Lower leg skin (tissue), 4 donors: ENCODE results near the gene EPS8L2. TPM values are rescaled to one million over a fixed set of nuclear protein-coding genes. Genes with fewer than 3 reads are reported as not detected.

ENCODE experiments used
- DNase-seq, 2 donors: peaks; one replicate each; pipeline ENCODE4 v3.0.0-alpha.2; 2019; ENCODE audit warnings: low spot score in 2 of 2
- H3K4me3 ChIP-seq: fragments of 200-600 bp; sonication (generic); 2 replicates; pipeline ENCODE4 v1.5.1; 2017; ENCODE audit warnings: mild to moderate bottlenecking, low read depth; ENCODE audit not compliant: poor library complexity, severe bottlenecking
- POLR2A ChIP-seq, 2 donors: fragments of 450-650 bp; IDR thresholded peaks; one replicate each; pipeline ENCODE4 v1.6.1; 2016 to 2017; ENCODE audit warnings: antibody characterized with exemption in 2 of 2, mild to moderate bottlenecking in 1 of 2, moderate library complexity in 1 of 2
- WGBS, 2 donors: methylation state at CpG; one replicate each; pipeline ENCODE4 v1.1.5; 2018; 5-methylcytosine and 5-hydroxymethylcytosine counted together
- intact Hi-C: fragments of 100-400 bp; cut with DNase I; formaldehyde crosslinking; loops from one replicate; pipeline ENCODE4 v1.15.0; 2023; ENCODE audit warnings: low total_unique reads
- total RNA-seq, 4 donors: library from RNA; depleted of rRNA; stranded (reverse); fragments of >200 nt; gene quantifications; one replicate each; pipeline ENCODE4 v1.1.0, GENCODE V29; 2016
- TF ChIP-seq, protein P1 (sequence below), 3 donors: fragments of 450-650 bp; IDR thresholded peaks; one replicate each; pipeline ENCODE4 v1.5.1; 2016; ENCODE audit warnings: antibody characterized with exemption in 3 of 3, mild to moderate bottlenecking in 3 of 3, moderate library complexity in 2 of 3

EPS8L2 gene
- total RNA-seq, 4 donors from 2014 or later, result 143 to 242 (median 164) TPM

DNA sequence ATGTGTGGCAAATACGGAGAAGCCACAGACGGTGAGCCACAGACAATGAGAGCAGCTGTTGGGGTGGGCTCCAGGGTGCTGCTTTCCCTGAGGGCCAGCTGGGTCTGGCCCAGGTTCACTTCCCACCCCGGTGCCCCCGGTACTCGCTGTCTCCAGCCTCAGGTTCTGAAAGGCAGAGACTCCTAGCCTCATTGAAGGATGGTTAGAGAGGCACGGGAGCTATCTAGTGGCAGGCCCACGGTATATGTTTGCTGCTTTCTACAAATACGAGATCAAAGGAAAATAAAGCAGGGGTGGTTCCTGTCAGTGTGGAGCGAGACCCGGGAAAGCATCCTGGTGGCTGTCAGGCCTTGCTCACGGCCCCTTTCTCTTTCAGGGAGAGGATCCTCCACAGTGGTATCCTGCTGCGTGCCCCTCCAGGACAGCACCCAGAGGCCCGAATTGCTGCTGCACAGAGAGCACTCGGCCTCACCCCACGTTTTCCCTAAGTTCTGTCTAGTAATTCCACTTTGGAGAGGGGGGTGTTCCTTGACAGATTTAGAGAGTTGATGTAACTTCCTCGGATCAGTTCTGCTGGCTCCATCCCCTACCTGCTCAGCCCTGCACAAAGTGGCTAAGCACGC, 7.4 kb upstream of the EPS8L2 start:
- TF ChIP-seq POLR2A (IDR thresholded peaks at IDR 0.05), result no peak
- TF ChIP-seq, protein P1, sequence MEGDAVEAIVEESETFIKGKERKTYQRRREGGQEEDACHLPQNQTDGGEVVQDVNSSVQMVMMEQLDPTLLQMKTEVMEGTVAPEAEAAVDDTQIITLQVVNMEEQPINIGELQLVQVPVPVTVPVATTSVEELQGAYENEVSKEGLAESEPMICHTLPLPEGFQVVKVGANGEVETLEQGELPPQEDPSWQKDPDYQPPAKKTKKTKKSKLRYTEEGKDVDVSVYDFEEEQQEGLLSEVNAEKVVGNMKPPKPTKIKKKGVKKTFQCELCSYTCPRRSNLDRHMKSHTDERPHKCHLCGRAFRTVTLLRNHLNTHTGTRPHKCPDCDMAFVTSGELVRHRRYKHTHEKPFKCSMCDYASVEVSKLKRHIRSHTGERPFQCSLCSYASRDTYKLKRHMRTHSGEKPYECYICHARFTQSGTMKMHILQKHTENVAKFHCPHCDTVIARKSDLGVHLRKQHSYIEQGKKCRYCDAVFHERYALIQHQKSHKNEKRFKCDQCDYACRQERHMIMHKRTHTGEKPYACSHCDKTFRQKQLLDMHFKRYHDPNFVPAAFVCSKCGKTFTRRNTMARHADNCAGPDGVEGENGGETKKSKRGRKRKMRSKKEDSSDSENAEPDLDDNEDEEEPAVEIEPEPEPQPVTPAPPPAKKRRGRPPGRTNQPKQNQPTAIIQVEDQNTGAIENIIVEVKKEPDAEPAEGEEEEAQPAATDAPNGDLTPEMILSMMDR (IDR thresholded peaks at IDR 0.05), result no peak
- intact Hi-C loops, result no loop called here
- H3K4me3 ChIP-seq, result no peak overlapping the region
- no peak for DNase-seq
- 70 to 75% methylated on average over 17 of the region's 17 CpGs for WGBS, 2 donors

DNA sequence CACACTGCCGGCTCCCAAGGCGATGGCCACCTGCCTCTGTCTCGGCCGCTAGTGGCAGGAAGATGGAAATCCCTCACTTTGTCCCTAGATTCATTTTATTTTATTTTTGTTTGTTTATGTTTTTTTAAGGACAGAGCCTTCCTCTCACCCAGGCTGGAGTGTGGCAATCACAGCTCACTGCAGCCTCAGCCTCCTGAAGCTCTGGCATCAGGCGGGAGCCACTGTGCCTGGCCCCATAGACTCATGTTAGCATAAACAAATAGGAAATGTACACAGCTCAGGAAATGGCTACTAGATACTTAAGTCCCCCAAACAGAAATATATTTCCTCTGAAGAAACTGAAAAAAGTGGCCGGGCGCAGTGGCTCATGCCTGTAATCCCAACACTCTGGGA, 6.9 kb upstream of the EPS8L2 start:
- no peak for DNase-seq
- TF ChIP-seq POLR2A (IDR thresholded peaks at IDR 0.05), result no peak
- TF ChIP-seq, protein P1 (IDR thresholded peaks at IDR 0.05), result no peak
- 94 to 97% methylated on average over 7 of the region's 7 CpGs for WGBS, 2 donors
- intact Hi-C loops, result no loop called here
- no peak overlapping the region for H3K4me3 ChIP-seq

GRCh38 chr11:699753-700152, 6.3 kb upstream of the EPS8L2 start:
- TF ChIP-seq POLR2A (IDR thresholded peaks at IDR 0.05), result no peak
- TF ChIP-seq, protein P1 (IDR thresholded peaks at IDR 0.05), result no peak
- WGBS, 2 donors, result 84 to 100% methylated on average over 1 of the region's 1 CpG
- no peak overlapping the region for H3K4me3 ChIP-seq
- DNase-seq, result no peak
- intact Hi-C loops, result no loop called here

- 87 to 89% methylated on average over 21 of the region's 22 CpGs for whole genome bisulfite sequencing, 2 donors
Observed at GRCh38 chr11:701741-702461, 4.1 kb upstream of the EPS8L2 start.

DNA sequence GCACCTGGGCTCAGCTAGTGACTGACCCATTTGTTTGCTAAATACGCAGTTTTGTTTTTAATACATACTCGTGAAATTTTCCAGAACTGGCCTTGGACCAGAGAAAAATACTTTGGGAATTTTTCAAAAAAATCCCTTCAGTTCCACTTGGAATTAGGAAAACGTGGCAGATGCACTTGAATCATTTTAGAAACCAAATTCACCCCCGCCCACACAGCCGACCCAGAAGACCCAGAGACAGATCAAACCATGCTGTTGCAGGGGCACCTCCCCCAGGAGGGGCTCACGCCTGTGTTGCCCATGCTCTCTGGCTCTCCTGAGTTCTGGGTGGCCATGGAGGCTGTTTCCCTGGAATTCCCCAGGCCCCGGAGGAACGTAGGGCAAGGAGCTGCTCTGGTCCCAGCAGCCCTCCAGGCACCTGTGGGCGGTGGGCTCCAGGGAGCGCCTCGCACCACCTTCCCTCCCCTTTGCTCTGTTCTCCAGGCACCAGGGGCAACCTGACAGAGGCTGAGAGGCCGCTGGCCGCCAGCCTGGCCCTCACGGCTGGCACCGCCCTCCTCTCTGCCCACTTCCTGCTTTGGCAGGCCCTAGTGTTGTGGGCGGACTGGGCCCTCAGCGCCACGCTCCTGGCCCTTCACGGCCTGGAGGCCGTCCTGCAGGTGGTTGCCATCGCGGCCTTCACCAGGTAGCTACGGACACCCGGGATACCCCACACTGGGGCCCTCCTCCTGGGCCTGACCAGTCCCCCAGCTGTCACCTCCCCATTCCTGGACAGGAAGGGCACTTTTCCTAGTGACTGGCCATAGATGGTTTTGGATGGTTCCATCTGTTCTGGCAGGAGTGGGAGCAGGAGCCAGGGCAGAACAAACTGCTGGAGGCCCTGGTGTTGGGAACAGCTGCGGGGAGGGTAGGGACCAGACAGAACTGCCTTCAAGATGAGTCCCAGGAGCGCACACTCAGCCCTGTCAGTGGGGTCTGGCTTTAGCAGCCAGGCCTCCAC, 3.3 kb upstream of the EPS8L2 start:
- no peak for TF ChIP-seq POLR2A (IDR thresholded peaks at IDR 0.05)
- TF ChIP-seq, protein P1 (IDR thresholded peaks at IDR 0.05), result no peak
- no peak overlapping the region for H3K4me3 ChIP-seq
- WGBS, 2 donors, result 52 to 60% methylated on average over 12 to 26 of the region's 26 CpGs
- intact Hi-C loops, result no loop called here
- no peak for DNase-seq

More at GRCh38 chr11:701741-702461, 4.1 kb upstream of the EPS8L2 start:
- H3K4me3 ChIP-seq, result no peak overlapping the region
- TF ChIP-seq, protein P1 (IDR thresholded peaks at IDR 0.05), result no peak
- TF ChIP-seq POLR2A (IDR thresholded peaks at IDR 0.05), result no peak
- intact Hi-C loops, result no loop called here
- no peak for DNase-seq
